Lung (tissue), 12 donors: ENCODE data around the gene ERLEC1. TPM values are rescaled to one million over a fixed set of nuclear protein-coding genes. Genes with fewer than 3 reads are reported as not detected.

Experiments
- ATAC-seq: fragments of 200-7000 bp; cut with Tn5 transposase; one replicate; pipeline ENCODE4 v1.9.1; 2020; ENCODE audit warnings: moderate number of reproducible peaks; ENCODE audit not compliant: insufficient read depth, low FRiP score
- DNase-seq, 3 donors: peaks; one replicate each; pipeline ENCODE4 v3.0.0-alpha.2; 2013 to 2017
- H3K27ac ChIP-seq, 2 donors: one replicate each; pipeline ENCODE4 v1.5.1; 2013; ENCODE audit warnings: mild to moderate bottlenecking in 2 of 2, moderate library complexity in 2 of 2, control low read depth in 1 of 2, inconsistent platforms in 1 of 2, low read depth in 1 of 2, low read length in 1 of 2
- H3K27me3 ChIP-seq, 3 donors: one replicate each; pipeline ENCODE4 v1.5.1; 2013; ENCODE audit warnings: low read length in 2 of 3; ENCODE audit not compliant: control insufficient read depth in 3 of 3, insufficient read depth in 3 of 3
- H3K36me3 ChIP-seq, 4 donors: one replicate each; pipeline ENCODE4 v1.5.1; 2013; ENCODE audit warnings: low read length in 4 of 4, mild to moderate bottlenecking in 1 of 4, moderate library complexity in 1 of 4; ENCODE audit not compliant: control insufficient read depth in 4 of 4, insufficient read depth in 4 of 4
- H3K4me1 ChIP-seq, 5 donors: one replicate each; pipeline ENCODE4 v1.5.1; 2013; ENCODE audit warnings: low read length in 5 of 5, mild to moderate bottlenecking in 2 of 5, moderate library complexity in 1 of 5; ENCODE audit not compliant: control insufficient read depth in 5 of 5, insufficient read depth in 5 of 5
- H3K4me3 ChIP-seq: one replicate; pipeline ENCODE4 v1.5.1; 2013; ENCODE audit warnings: mild to moderate bottlenecking, control low read depth, moderate library complexity
- H3K9ac ChIP-seq, 2 donors: one replicate each; pipeline ENCODE4 v1.5.1; 2013; ENCODE audit warnings: low read length in 2 of 2, control low read depth in 1 of 2; ENCODE audit not compliant: insufficient read depth in 1 of 2
- H3K9me3 ChIP-seq, 4 donors: one replicate each; pipeline ENCODE4 v1.5.1; 2013; ENCODE audit warnings: low read length in 3 of 4, mild to moderate bottlenecking in 1 of 4, moderate library complexity in 1 of 4; ENCODE audit not compliant: control insufficient read depth in 4 of 4, insufficient read depth in 3 of 4
- WGBS, 2 donors: extraction: QIAGEN DNeasy Blood & Tissue Kit; methylation state at CpG; one replicate each; pipeline ENCODE4 v1.1.7; 2013; 5-methylcytosine and 5-hydroxymethylcytosine counted together
- polyA plus RNA-seq, 2 donors: library from polyadenylated mRNA; stranded (reverse); fragments of 200-250 nt; gene quantifications; one replicate each; pipeline ENCODE4 v1.2.1, GENCODE V29; 2013
- total RNA-seq, 2 donors: library from RNA; depleted of rRNA in 1 of 2; stranded (reverse); fragments of >200 nt in 1 of 2; gene quantifications; one replicate each; pipeline ENCODE4 v1.2.1, GENCODE V29; 2014 to 2021
- TF ChIP-seq, protein P1 (sequence below): IDR thresholded peaks from 2 replicates; pipeline ENCODE4 v1.5.1; 2012; ENCODE audit warnings: mild to moderate bottlenecking; ENCODE audit errors: control extremely low read depth, extremely low read depth
- donor health status: control.
- donor health status: control.
- donor health status: Bipolar disorder and iron deficiency.
- donor health status: healthy.
- donor health status: DM: yes; HTN: yes; CAD: no.

ERLEC1 gene
- total and polyA plus RNA-seq, 4 donors = 39.8 to 64.7 (median 56.3) TPM

DNA sequence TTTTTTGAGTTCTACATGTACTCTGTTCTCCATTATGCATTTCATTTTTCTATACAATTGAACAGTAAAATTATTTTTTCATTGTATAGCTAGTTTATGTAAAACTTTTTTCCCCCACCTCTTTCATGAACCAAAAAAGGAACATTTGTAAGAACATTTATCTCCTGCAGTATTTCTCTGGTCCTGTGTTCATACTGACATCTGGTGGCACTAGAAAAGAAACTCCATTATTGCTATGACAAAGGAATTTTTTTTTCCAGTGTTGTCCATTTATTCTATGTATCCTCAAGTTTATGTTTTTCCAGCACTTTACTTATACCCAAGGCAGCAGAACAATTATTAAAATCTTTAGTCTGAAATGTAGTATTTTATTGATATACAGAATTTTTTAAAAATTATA, 46.7 kb upstream of the ERLEC1 start:
- Histone ChIP-seq H3K4me3 (no peak overlapping the region), H3K9ac (no peak overlapping the region), H3K9me3 (no peaks in the 10 kb centered on the region), H3K27ac (no peak overlapping the region), H3K36me3 (peaks cover 0 to 5% (median 1%) of the 10 kb centered on the region in 4 donors), H3K27me3 (no peaks in the 10 kb centered on the region), H3K4me1 (no peaks in the 10 kb centered on the region)
- ATAC-seq (no peak), DNase-seq (peak in 2 of 3 donors; percentile 67 to 69)
- TF ChIP-seq, protein P1, sequence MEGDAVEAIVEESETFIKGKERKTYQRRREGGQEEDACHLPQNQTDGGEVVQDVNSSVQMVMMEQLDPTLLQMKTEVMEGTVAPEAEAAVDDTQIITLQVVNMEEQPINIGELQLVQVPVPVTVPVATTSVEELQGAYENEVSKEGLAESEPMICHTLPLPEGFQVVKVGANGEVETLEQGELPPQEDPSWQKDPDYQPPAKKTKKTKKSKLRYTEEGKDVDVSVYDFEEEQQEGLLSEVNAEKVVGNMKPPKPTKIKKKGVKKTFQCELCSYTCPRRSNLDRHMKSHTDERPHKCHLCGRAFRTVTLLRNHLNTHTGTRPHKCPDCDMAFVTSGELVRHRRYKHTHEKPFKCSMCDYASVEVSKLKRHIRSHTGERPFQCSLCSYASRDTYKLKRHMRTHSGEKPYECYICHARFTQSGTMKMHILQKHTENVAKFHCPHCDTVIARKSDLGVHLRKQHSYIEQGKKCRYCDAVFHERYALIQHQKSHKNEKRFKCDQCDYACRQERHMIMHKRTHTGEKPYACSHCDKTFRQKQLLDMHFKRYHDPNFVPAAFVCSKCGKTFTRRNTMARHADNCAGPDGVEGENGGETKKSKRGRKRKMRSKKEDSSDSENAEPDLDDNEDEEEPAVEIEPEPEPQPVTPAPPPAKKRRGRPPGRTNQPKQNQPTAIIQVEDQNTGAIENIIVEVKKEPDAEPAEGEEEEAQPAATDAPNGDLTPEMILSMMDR = no peak

DNA sequence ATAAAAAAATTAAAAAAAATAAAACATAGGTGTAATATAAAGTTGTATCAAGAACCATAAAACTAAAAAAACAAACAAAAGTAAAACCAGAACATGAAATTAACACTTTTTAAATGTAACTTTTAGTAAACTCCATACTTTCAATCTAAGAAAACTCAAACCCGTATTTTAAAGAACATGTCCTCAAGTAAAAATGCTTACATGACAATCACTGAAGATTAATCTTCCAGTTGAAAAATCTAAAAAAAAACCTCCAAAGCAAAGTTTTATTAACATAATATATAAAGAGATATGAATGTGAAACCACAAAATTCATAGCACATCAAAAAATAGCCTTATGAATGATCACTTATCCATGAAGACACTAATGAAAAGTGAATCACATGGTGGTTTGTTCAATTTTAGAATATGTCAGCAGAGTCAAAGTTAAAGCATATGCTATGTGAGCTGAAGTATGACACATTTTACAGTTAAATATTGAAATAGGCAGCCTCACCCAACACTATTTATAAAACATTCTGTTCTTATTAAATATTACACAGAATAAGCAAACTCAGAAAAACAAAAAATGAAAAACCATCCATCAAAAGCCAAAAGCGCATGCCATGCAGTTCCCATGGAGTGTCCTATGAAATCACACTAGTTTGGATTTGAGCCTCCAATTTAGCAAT, 42.3 kb upstream of the ERLEC1 start:
- no peaks in the 10 kb centered on the region for H3K27me3 ChIP-seq
- ATAC-seq = no peak
- DNase-seq = no peak
- H3K9me3 ChIP-seq = no peaks in the 10 kb centered on the region
- TF ChIP-seq, protein P1 = no peak
- 90 to 94% methylated on average over 2 of the region's 2 CpGs for WGBS, 2 donors
- no peak overlapping the region for H3K27ac ChIP-seq
- no peak overlapping the region for H3K4me3 ChIP-seq
- no peaks in the 10 kb centered on the region for H3K4me1 ChIP-seq
- H3K36me3 ChIP-seq = peaks cover 0 to 10% (median 3%) of the 10 kb centered on the region in 4 donors
- H3K9ac ChIP-seq = no peak overlapping the region

DNA sequence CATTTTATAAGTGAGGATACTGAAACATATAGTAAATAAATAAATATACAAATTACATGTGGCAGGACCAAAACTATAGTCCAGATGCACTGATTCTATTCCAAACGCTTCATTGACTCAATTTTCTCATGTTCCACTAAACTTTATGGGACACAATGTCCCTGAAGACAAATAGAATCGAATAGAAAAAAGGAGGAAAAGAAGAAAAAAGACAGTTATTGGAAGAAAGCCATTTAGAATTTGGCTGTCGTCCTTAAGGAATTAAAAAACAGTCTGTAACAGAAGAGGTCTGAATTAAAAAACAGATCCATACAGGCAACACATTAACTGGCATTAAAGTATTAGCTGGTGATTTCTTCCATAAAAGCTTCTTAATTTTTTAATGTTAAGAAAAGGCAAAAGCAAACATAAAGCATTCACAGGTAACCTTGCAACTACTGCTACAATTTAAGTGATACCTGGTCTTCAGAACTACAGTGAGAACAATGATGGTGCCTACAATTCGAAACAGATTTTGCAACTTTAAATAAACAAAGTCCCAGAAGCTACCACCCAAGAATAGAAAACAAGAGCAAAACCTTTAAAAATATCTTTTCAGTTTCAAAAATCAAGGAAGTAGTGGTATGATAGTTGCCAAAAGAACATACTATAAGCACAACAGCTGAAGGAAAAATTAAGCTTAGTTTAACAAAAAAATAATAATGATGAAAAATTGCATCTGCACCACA, 36.6 kb upstream of the ERLEC1 start:
- DNase-seq (no peak), ATAC-seq (no peak)
- no peak overlapping the region for H3K27ac ChIP-seq
- H3K36me3 ChIP-seq = peaks cover 2 to 10% (median 3%) of the 10 kb centered on the region in 4 donors
- no peaks in the 10 kb centered on the region for H3K9me3 ChIP-seq
- H3K4me1 ChIP-seq = no peaks in the 10 kb centered on the region
- no peaks in the 10 kb centered on the region for H3K27me3 ChIP-seq
- TF ChIP-seq, protein P1 = no peak
- H3K9ac ChIP-seq = no peak overlapping the region
- no peak overlapping the region for H3K4me3 ChIP-seq
- 81 to 86% methylated on average over 4 of the region's 4 CpGs for WGBS, 2 donors
